NCI-H2029 (cell line): ENCODE data around the gene SP4.

ENCODE experiments used
- DNase-seq: peaks from one replicate; lab custom pipeline; 2025; lab: John Stamatoyannopoulos, UW

Gene SP4

DNA sequence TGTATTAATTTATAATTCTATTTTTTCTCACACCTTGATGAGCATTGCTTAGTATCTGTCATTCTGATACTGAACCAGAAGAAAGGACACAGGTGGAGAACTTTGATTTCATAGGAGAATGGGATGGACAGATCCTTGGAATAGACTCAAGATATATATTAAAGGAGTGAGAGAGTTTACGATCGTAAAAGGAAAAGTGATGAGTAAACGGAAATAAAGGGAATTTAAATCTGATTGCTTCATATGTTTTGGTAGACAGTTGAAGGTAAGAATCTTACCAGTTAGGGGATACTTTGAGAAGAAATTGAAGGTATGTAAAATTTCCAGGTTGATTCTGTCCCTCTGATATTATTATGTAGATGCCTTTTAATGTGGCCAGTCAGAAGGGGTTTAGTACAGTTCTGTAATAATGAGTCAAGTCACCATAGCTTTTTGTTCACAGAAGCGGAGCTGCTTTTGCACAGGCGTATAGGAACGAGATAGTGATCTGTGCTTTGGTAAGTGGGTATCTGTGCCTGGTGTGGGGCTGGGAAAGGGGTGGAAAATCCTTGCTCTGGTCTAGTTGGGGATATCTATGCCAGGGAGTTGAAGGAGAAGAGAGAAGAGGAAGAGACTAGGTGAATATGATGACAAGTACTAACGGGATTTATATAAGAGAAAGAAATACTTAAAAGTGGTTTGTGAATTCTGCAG, 15.4 kb downstream of the SP4 start:
- DNase-seq = no peak

- no peak for DNase-seq
Measured at GRCh38 chr7:21448974-21449373, 21.1 kb downstream of the SP4 start.

- no peak for DNase-seq
Measured at GRCh38 chr7:21450076-21450475, 22.2 kb downstream of the SP4 start.

DNA sequence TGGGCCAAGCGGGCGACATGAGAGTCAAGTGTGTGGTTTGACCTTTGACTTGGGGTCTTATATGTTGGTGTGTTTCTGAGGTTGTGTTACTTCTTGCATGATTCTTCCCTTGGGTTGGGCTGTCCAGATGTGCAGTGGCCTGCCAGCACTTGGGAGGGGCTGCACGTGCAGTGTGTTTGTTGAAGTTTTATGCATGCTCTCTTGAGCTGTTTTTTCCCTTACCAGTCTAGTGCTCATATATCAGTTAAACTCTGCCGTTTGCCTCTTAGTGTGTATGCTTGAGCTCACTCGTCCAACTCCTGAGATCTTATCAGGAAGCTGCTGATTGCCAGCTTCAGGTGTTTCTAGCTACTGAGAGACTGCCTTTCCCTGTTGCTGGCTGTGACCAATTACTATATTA, 23.1 kb downstream of the SP4 start:
- no peak for DNase-seq

DNA sequence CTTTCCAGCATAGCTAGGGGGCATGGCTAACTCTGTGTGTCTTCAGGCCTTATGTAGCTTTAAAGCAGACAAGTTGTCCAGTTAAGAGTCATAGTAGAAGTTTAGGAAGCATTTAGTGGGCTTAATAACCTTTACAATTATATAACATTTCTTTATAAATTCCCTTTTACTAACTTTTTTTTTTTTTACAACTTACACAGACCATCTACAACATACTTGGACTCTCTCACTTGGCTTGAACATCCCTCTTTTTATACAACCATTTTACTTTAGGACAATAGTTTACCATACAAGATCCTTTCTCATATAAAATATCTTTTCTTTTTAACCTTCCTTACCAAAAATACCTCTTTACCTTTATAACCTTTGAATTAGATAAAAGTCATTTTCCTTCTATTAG, 26.3 kb downstream of the SP4 start:
- DNase-seq = no peak

DNA sequence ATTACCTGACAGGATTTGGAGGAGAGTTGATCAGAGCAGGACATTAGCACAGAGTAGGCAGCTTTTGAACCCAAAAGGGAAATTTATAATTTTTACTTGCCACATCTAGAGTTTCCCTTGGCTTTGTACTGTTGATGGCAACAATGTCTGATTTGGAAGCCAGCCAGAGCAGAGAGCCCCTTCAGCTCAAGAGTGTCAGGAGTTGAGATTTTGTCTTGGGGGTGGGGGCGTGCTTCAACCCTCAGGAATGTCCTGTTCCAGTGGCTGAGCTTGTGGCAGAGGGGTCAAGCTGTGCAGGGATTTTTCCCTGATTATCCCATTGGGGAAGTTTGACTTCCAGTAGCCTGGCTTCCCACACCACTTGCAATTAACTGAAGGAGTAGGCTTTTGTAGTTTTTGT, 27.0 kb downstream of the SP4 start:
- DNase-seq = no peak

GRCh38 chr7:21461282-21461681, 33.4 kb downstream of the SP4 start:
- no peak for DNase-seq

- DNase-seq = no peak
Measured at GRCh38 chr7:21462081-21462480, 34.2 kb downstream of the SP4 start.

- DNase-seq = no peak
Measured at GRCh38 chr7:21463524-21463923, 35.6 kb downstream of the SP4 start.

GRCh38 chr7:21468969-21469368, 41.1 kb downstream of the SP4 start:
- no peak for DNase-seq

DNA sequence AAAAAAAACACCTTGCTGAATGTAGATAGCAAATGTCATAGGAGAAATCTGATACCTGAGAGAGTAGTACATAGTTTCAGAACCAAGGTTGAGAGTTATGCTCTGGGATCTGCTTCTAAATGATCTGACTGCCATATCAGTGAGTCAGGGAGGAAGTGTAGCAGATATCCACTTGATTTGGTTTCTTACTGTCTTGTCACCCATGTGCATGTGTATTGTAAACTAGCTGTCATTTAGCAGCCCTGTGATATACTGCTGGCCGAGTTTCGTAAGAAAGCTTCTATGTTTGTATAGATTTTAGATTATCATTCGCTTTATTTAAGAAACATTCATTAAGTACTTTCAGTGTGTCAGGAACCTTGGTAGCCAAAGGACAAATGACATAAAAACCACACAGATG, 42.0 kb downstream of the SP4 start:
- no peak for DNase-seq

DNA sequence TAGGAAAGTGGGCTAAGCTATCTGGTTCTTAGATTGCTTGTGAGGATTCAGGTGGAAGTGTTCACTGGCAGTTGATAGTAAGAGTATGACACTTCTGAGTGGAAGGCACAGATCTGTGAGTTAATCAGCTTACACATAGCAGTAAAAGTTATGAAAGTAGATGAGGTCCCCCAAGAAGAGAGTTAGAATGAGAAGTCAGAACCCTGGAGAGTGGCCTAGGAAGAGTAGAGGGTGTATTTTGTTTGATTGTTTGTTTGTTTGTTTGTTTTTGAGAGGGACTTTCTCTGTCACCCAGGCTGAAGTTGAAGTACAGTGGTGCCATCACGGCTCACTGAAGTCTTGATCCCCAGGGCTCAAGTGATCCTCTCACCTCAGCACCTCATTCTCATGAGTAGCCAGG, 44.1 kb downstream of the SP4 start:
- DNase-seq = no peak

DNA sequence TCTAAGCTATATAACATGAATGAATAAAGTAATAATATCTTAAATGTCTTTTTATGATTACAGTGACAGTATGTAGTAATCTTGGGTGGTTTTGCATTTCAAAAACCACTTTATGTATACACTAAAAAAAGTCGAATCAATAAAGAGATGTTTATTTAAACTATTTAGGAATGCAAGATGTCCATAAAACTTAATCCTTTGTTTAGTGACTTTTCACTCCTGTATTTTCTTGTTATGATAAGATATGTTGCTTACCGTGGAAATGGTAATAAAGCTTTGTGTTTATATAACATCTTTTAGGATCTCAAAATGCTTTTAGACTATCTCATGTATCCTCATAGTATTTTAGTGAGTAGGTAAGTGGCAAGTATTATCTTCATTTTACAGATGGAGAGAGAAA, 48.5 kb downstream of the SP4 start:
- no peak for DNase-seq

GRCh38 chr7:21480693-21481403, 53.0 kb downstream of the SP4 start:
- no peak for DNase-seq

DNA sequence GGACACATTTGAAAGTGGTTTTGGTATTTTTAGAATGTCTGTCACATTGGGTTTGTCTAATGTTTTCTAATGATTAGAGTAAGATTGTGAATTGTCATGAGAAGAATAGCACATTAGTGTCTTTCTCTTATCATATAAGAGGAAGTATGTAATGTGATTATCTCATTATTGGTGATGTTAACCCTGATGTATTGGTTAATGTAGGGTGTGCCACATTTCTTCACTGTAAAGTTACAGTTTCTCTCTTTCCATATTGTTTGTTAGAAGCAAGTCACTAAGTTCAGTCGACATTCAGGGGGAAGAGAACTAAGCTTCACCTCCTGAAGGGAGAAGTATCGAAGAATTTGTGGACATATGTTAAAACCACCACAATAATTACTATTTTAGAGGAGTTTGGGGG, 58.6 kb downstream of the SP4 start:
- DNase-seq = no peak

DNA sequence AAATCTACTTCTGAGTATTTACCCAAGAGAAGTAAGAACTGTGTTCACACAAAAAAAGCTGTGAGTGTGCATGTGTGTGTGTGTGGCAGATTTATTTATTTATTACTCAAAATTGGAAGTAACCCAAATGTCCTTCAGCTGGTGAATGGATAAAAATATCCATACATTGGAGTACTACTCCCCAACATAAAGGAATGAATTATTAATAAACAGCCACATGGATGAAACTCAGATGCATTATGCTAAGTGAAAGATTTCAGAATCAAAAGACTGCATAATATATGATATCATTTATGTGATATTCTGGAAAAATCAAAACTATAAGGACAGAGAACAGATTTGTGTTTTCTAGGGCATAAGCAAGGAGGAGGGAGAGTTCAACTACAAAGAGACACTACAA, 67.8 kb downstream of the SP4 start:
- no peak for DNase-seq

- DNase-seq = no peak
Measured at GRCh38 chr7:21497072-21497471, 69.2 kb downstream of the SP4 start.

GRCh38 chr7:21500117-21500832, 72.4 kb downstream of the SP4 start:
- DNase-seq = no peak

DNA sequence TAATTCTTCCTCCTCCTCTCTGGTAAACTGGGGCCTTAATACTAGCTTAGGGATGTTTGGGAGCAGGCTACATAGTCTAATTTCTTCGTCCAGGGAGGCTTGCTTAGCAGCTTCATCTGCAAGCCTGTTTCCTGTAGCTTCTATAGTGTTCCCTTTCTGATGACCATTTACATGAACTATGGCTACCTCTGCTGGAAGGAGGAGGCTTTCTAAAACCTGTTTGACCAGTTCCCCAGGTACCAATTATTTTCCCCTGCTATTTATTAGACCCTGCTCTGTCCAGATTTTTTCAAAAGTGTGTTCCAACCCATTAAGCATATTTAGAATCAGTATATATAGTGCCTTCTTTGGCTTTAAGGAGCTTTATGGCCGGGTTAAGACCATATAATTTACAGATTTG, 76.1 kb downstream of the SP4 start:
- DNase-seq = peak; percentile 12

DNA sequence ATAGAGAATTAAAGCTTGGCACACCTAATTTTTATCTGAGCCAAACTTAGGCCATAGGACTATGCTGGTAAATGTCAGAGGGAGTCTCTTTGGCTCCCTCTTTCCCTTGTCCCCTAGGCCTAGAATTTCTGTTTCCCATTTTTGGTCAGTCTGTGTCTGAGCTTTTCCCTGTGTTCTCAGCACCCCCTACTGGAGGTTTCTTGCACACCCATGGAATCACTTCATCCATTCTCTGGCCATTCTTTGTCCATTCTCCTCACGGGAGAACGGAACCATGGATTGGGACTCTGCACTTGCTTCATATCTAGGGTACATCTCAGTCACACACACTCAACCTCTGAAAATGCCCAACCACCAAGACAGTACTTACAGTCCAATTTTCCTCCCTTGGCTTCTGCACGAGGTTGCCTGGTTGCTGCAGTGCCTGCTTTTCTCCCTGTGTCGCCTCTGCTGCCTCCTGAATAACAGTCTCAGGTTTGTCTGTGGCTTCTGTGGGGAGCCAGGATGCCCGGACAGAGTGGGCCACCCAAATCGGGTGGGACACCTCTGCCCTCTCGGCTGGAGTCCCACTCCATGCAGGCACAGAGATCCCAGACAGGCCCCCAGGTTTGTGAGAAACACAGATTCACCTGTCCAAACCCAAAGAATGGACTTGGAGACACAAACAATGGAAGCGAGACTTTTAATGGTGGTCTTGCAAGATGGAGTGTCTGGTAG, 79.9 kb downstream of the SP4 start:
- DNase-seq = no peak

DNA sequence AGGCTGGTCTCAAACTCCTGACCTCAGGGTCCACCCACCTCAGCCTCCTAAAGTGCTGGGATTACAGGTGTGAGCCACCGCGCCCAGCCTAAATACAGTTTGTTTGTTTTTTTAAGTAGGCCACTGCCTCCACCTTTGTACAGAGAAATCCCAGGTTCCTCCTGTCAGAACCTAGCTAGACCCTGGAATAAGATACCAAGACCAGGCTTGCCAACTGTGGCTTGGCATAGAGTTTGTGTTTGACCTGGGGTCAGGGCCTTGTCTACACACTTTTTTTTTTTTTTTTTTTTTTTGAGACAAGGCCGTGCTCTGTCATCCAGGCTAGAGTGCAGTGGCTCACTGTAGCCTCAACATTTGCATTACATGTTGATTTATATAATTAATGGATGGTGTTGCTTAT, 80.7 kb downstream of the SP4 start:
- no peak for DNase-seq

GRCh38 chr7:21514062-21514461, 86.2 kb downstream of the SP4 start:
- DNase-seq = no peak

DNA sequence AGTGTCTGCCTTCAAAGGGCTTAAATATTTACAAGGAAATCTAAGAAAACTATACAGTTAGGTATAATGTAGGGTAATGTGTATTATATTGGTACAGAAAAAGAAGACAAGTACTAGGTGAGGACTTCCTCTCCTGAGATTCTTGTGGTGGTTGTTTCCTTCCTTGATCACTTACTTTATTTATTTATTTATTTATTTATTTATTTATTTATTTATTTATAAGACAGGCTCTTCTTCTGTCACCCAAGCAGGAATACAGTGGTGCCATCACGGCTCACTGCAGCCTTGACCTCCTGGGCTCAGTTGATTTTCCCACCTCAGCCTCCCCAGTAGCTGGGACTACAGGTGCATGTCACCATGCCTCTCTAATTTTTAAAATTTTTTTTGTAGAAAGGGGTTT, 96.8 kb downstream of the SP4 start:
- no peak for DNase-seq
